Skeletal muscle tissue (tissue), 4 donors: ENCODE data around the gene GUCY1A2. TPM values are rescaled to one million over a fixed set of nuclear protein-coding genes. Genes with fewer than 3 reads are reported as not detected.

Experiments used
- H3K27ac ChIP-seq: one replicate; pipeline ENCODE4 v1.7.0; 2013; ENCODE audit warnings: mild to moderate bottlenecking, low read depth, low read length, inconsistent platforms
- H3K27me3 ChIP-seq, 3 donors: one replicate each; pipeline ENCODE4 v1.7.0; 2013; ENCODE audit warnings: low read length in 3 of 3; ENCODE audit not compliant: control insufficient read depth in 3 of 3, insufficient read depth in 3 of 3
- H3K36me3 ChIP-seq, 3 donors: one replicate each; pipeline ENCODE4 v1.7.0; 2013; ENCODE audit warnings: low read length in 3 of 3; ENCODE audit not compliant: control insufficient read depth in 3 of 3, insufficient read depth in 3 of 3
- H3K4me1 ChIP-seq, 3 donors: one replicate each; pipeline ENCODE4 v1.7.0; 2013; ENCODE audit warnings: low read length in 3 of 3, mild to moderate bottlenecking in 3 of 3; ENCODE audit not compliant: control insufficient read depth in 3 of 3, insufficient read depth in 3 of 3
- H3K4me3 ChIP-seq, 3 donors: one replicate each; pipeline ENCODE4 v1.7.0; 2013; ENCODE audit warnings: low read length in 3 of 3
- H3K9ac ChIP-seq, 3 donors: one replicate each; pipeline ENCODE4 v1.7.0; 2013; ENCODE audit warnings: low read length in 3 of 3, mild to moderate bottlenecking in 3 of 3, moderate library complexity in 2 of 3, low read depth in 1 of 3
- H3K9me3 ChIP-seq, 3 donors: one replicate each; pipeline ENCODE4 v1.7.0; 2013; ENCODE audit warnings: low read length in 3 of 3; ENCODE audit not compliant: control insufficient read depth in 3 of 3
- total RNA-seq: library from RNA; depleted of rRNA; stranded (reverse); fragments of >200 nt; gene quantifications from one replicate; pipeline ENCODE4 v1.2.3, GENCODE V29; 2014
- donor health status: Osteomylitis.

The GUCY1A2 gene
- total RNA-seq, 1 donor from 2014 or later, result 15.7 TPM

DNA sequence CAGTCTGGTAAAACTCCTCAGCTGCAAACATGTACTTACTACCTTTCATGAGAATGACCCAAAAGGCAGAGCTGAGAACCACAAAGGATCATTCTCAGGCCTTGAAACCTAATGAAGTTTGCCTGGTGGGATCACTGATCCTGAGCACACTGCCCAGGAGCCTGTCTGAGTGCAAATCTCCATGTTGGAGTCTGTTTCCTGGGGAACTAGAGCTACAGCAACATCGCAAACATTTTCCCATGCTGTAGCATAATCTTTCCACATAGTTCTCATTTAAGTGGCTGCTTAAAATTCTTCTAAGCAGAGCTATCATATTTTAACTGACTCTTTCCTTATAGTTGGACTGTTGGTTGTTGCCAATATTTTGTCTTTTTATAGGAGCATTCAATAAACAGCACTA lies 58.5 kb downstream of the GUCY1A2 start:
- Histone ChIP-seq H3K9me3 (no peaks in the 10 kb centered on the region), H3K36me3 (no peaks in the 10 kb centered on the region), H3K27me3 (no peaks in the 10 kb centered on the region), H3K27ac (no peak overlapping the region), H3K4me3 (no peak overlapping the region), H3K4me1 (no peaks in the 10 kb centered on the region), H3K9ac (no peak overlapping the region)

DNA sequence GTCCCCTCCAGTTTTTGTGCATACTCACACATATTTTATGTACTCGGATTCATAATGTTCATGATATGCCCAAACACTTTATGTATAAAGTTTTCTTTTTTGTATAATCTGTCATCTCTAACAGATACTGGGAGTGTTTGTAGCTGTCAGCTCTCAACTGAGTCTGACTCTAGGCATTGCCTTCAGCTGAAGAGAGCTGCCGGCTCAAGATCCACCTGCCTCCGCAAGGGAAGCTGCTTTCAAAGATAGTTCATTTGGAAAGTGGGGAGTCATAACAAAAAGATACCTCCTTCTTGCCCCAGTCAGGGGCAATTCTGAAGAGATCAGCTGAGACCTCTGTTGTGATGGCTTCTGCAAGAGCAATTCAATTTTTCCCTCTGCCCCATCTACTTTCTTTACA lies 58.9 kb downstream of the GUCY1A2 start:
- H3K27ac ChIP-seq, result no peak overlapping the region
- H3K4me3 ChIP-seq, result no peak overlapping the region
- no peak overlapping the region for H3K9ac ChIP-seq
- H3K36me3 ChIP-seq, result no peaks in the 10 kb centered on the region
- no peaks in the 10 kb centered on the region for H3K4me1 ChIP-seq
- no peaks in the 10 kb centered on the region for H3K9me3 ChIP-seq
- no peaks in the 10 kb centered on the region for H3K27me3 ChIP-seq

DNA sequence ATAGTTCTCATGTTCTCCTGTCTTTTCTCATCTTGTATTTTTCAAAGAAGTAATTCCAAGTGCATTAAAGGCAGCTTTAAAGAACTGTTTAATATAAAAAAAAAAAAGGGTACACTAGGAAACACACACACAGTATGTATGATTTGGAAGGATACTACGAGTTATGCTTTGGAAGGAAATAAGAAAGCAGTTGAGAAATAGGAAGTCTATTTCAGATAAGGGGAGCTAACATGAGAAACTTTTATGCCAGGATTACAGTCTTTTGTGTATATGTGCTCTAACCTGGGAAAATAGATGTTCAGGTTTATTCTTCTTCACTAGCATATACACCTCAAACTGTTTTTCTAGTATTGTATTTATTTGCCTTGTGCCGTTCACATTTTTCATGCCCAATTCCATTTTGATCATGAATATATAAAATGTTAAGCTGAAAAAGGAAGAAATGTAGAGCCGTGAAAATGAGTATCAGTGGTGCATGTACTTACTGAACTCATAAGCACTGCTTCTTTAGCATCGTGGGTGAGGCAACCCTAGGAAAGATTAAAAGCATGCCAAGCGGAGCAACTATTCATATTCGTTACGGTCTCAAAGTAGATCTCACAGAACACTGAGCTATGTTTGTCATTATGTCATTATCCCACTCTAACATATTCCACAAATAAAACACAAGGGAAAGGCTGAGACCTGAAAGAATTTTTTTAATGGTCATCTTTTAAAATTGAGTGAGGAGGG lies 59.6 kb downstream of the GUCY1A2 start:
- Histone ChIP-seq H3K9me3 (no peaks in the 10 kb centered on the region), H3K9ac (no peak overlapping the region), H3K27me3 (no peaks in the 10 kb centered on the region), H3K36me3 (no peaks in the 10 kb centered on the region), H3K4me3 (no peak overlapping the region), H3K27ac (no peak overlapping the region), H3K4me1 (no peaks in the 10 kb centered on the region)

DNA sequence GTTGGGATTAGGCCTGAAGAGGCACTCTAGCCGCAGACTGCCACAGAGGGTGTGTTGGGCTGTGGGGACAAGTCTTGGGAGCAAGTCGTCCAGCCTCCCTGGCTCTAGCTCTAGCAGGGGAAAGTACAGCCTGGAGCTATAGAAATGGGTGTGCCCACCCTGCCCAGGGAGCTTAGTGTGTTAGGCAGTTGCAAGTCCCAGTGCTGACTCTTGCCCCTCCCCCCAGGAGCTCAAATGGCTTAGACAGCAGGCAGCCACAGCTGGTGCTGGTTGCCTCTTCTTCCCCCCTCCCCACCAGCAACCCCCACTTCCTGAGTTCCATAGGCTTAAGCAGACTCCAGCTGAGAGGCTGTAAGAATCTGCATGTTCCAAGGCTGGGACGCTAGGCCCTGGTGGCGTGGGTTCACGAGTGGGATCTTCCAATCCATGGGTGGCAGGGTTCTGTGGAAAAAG lies 61.2 kb downstream of the GUCY1A2 start:
- Histone ChIP-seq H3K36me3 (no peaks in the 10 kb centered on the region), H3K9me3 (no peaks in the 10 kb centered on the region), H3K27me3 (no peaks in the 10 kb centered on the region), H3K4me1 (no peaks in the 10 kb centered on the region), H3K4me3 (no peak overlapping the region), H3K9ac (no peak overlapping the region), H3K27ac (no peak overlapping the region)

DNA sequence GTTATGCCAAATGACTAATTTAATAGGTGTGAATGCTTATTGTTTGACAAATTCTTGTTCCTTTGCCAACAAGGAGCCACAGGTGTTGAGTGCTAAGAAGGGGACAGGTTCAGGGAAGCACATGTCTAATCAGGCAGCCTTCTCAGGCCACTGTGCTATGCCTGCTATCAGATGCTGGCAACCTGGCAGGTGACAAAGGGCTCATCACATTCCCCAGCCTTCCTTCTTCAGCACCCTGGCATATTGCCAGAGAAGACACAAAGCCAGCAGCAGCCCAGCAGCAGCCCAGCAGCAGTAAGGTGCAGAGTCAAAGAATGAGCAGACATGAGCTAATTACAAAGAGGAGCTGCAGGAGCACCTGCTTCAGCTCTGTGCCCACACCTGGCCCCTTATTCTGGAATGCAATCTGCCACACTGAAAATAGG lies 68.2 kb downstream of the GUCY1A2 start:
- H3K9me3 ChIP-seq, result no peaks in the 10 kb centered on the region
- no peak overlapping the region for H3K27ac ChIP-seq
- H3K4me3 ChIP-seq, result no peak overlapping the region
- no peaks in the 10 kb centered on the region for H3K27me3 ChIP-seq
- no peak overlapping the region for H3K9ac ChIP-seq
- no peaks in the 10 kb centered on the region for H3K4me1 ChIP-seq
- H3K36me3 ChIP-seq, result no peaks in the 10 kb centered on the region

DNA sequence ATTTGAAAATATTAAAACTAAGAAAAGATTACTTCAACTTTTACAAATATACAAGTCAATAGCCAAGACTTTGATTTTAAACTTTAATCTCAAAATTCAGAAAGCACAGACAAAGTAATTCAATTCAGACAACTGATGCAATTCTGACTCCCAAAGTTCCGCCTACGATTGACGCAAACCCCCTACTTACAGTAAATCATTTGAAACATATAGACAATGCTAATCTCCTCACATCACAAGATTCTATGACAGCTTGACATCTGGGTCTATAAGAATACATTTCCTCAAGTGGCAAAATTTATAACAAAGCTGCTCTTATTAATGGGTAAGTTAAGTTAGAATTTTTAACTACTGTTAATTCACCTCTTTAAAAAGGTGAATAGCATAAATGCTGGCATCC lies 75.2 kb downstream of the GUCY1A2 start:
- H3K4me3 ChIP-seq, result no peak overlapping the region
- no peak overlapping the region for H3K9ac ChIP-seq
- no peaks in the 10 kb centered on the region for H3K36me3 ChIP-seq
- no peak overlapping the region for H3K27ac ChIP-seq
- no peaks in the 10 kb centered on the region for H3K27me3 ChIP-seq
- H3K4me1 ChIP-seq, result no peaks in the 10 kb centered on the region
- H3K9me3 ChIP-seq, result no peaks in the 10 kb centered on the region

DNA sequence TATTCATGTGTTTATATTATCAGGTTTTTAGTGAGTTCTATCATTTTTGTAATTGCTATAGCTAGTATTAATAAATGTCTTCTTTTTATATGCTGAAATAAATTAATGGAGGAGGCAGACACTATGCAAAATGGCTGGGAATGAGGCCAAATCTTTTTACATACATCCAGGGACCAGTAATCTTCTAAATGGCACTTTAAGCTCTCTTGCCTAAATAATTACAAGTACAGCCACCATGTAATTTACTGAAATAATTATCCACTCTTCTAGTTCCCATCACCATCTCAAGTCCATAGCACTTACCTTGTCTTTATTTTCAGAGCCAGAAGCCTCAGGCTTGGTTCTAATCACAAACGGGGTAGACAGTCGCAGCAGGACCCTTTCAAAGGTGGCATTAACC lies 79.1 kb downstream of the GUCY1A2 start:
- no peaks in the 10 kb centered on the region for H3K27me3 ChIP-seq
- no peaks in the 10 kb centered on the region for H3K36me3 ChIP-seq
- H3K9ac ChIP-seq, result no peak overlapping the region
- no peak overlapping the region for H3K4me3 ChIP-seq
- no peaks in the 10 kb centered on the region for H3K9me3 ChIP-seq
- H3K4me1 ChIP-seq, result no peaks in the 10 kb centered on the region
- no peak overlapping the region for H3K27ac ChIP-seq

DNA sequence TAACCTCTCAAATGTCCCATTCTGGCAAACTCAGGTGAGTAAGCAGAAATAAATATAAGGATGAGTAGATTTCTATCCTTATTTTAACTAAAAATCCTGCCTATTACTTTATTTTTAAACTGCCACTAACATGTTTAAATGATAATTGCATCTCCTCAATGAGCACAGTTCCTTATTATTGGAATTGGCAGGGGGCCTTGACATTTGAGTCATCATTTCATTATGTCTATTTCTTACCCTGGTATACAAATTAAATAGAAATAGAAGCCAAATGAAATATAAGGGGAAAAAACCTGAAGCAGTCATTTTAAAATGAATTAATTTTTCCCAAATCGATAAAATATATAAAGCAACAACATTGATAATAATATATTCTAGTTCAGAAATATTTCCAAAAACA lies 81.2 kb downstream of the GUCY1A2 start:
- Histone ChIP-seq H3K27me3 (no peaks in the 10 kb centered on the region), H3K9ac (no peak overlapping the region), H3K9me3 (no peaks in the 10 kb centered on the region), H3K4me1 (no peaks in the 10 kb centered on the region), H3K36me3 (no peaks in the 10 kb centered on the region), H3K4me3 (no peak overlapping the region), H3K27ac (no peak overlapping the region)

DNA sequence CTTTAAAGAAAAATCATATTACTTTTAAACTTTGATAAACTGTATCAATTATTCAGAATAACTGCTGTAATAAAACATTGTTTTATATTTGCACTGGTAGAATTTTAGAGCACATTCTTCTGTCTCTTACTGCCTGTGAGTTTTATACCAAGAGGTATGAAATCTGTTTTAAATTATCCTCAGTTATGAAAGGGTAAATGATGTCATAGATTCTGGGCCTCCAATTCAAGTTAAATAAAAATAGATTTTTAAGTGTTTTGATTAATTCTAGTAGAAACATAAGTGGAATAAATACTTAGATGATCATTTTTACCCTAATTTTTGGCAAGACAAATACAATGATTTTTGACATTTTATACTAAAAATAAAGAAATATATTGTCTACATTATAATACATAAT lies 93.0 kb downstream of the GUCY1A2 start:
- Histone ChIP-seq H3K27me3 (no peaks in the 10 kb centered on the region), H3K4me1 (no peaks in the 10 kb centered on the region), H3K4me3 (no peak overlapping the region), H3K27ac (no peak overlapping the region), H3K36me3 (no peaks in the 10 kb centered on the region), H3K9ac (no peak overlapping the region), H3K9me3 (no peaks in the 10 kb centered on the region)

DNA sequence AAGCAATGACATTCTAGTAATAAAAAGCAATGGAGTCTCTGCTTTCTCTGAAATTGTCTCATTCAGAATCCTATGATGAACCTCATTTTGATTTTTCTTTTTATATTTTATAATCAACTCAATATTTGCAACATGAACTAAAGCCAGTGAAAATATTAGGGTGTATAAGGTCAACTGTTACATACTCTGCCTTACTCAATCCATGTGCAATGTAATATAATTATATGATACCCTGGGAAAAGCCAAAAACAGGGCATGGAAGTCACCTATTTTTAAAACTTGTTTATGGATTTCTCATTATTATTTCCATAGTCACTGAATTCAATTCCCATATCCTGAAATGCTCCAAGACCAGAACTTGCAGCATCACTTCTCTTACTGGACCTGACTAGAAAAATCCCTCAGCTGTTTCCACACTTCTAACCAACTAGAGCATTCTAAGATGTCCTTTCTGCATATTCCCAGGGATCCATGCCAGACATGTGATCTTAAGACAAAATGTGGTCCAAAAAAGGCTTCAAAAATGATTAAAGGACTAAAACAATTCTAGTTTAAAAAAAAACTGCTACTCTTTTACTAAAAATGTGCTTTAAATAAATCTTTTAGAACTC lies 97.3 kb downstream of the GUCY1A2 start:
- Histone ChIP-seq H3K27ac (no peak overlapping the region), H3K27me3 (no peaks in the 10 kb centered on the region), H3K4me3 (no peak overlapping the region), H3K36me3 (no peaks in the 10 kb centered on the region), H3K4me1 (no peaks in the 10 kb centered on the region), H3K9me3 (no peaks in the 10 kb centered on the region), H3K9ac (no peak overlapping the region)
